NCI-H69 (cell line): ENCODE measurements around the gene SCAPER.
"Not testable (repeated sequence)": the region's sequence is repeated elsewhere in the genome, so short reads cannot be mapped to it uniquely, and the experiment has no call there.

ENCODE experiments used
- DNase-seq: peaks from one replicate; lab custom pipeline; 2025; lab: John Stamatoyannopoulos, UW

SCAPER gene

DNA sequence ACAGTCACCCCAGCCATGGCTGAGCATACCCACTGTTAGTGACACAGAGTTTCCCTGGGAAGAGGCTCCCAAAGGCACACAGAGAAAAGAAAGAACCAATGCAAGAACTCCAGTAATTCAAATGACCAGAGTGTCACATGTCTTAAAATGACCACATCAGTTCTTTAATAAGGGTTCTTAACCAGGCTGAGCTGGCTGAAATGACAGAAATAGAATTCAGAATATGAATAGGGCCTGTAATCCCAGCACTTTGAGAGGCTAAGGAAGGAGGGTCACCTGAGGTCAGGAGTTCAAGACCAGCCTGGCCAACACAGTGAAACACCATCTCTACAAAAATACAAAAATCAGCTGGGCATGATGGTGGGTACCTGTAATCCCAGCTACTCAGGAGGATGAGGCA, 54.8 kb downstream of the SCAPER start:
- DNase-seq: not testable (repeated sequence)

GRCh38 chr15:76846782-76847181, 58.4 kb downstream of the SCAPER start:
- DNase-seq: peak; percentile 50

DNA sequence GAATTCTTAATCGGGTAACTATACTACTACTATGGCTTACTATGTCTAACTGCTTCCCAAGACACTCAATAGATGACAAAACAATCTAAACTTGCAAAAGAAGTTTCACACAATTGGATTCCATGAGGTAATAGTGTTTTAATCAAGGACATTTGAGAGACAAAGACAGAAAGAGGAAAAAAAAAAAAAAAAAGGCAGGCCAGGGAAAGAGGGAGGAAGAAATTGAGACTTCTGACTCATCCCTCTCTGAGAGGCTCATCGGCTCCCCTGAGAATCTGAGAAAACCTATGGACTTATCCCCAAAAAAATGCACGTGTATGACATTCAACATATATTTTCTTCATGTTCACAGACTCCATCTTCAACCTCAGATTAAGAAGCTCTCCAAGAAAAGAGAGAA, 61.0 kb downstream of the SCAPER start:
- DNase-seq: no peak

- no peak for DNase-seq
Observed at GRCh38 chr15:76843269-76843668, 61.9 kb downstream of the SCAPER start.

DNA sequence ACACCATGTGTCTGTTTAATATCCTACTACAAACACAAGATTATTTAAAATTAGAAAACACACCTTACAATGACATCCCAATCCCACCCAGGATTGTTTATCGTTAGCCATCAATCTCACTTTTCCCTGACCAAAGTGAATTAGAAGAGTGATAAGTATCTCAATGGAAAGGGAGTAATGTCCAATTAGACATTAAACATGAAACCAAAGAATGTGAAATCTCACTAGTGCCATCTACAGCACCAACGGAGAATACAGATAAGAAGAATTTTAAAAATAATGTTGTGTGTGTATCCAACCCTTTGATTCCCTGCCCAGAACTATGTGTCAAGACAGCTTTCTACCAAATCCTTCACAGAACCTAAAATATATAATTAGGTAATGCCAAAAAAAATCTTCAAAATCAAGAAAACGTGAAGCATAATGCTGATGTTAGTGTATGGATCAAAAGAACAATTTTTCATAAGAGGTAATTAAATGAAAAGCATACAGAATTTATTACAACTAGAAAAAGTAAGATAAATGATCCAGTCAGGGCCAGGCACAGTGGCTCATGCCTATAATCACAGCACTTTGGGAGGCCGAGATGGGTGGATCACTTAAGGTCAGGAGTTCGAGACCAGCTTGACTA, 64.2 kb downstream of the SCAPER start:
- peak; percentile 45 for DNase-seq

DNA sequence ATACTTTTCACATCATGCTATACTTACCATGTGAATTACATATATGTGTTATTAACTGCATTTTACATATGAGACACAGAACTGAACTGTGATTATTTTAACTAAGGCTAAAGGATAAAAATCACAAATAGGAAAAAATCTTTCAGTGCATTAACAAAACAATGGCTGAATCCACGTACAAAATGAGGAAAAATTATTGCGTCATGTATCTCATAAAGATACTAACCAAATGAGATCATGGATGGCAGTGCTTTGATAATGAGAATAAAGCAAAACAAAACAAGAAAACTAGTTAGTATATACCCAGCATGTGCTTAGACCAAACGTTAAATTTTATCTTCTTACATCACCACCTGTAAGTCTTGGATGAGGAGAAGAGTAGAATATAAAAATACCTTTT, 66.0 kb downstream of the SCAPER start:
- DNase-seq: no peak

DNA sequence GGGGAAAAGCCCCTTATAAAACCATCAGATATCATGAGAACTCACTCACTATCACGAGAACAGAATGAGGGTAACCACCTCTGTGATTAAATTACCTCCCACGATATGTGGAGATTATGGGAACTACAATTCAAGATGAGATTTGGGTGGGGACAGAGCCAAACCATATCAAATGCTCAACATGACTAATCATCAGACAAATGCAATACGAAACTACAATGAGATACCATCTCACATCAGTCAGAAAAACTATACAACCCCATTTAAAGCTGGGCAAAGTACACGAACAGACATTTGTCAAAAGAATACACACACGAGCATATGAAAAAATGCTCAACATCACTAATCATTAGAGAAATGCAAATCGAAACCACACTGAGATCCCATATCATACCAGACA, 67.7 kb downstream of the SCAPER start:
- DNase-seq: no peak

DNA sequence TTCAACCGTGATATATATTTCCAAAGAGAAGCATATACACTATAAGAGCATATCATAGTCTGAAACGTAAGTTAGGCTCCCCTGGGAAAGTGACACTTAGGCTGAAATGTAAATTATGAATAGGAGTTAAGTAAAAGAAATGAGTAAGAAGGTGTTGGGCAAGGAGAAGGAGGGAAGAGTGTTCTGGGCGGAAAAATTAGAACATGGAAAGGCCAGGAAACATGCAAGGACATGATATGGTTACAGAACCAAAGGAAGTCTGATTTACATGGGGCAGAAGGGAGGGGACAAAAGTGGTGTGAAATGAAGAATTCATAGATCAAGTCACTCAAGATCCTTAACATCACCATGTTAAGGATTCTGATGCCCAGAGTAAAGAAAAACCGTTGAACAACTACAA, 75.2 kb downstream of the SCAPER start:
- DNase-seq: no peak

DNA sequence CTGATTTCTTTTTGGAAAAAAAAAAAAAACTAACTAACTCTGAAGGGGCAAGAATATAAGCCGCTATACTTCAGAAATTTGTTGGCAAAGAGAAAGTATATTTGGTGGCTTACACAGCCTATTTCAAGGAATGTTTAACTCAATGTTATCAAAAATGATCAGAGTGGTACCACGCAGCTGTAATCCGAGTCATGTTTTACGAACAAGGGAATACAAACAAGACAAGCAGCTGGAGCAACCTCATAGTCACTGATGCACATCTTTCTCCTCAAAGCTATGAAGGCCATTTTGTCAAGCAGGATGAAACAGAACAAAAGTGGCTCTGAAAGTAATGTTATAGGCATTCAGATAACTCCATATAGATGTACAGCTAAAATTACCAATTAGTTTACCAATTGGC, 81.2 kb downstream of the SCAPER start:
- peak; percentile 39 for DNase-seq

GRCh38 chr15:76823303-76823702, 81.8 kb downstream of the SCAPER start:
- no peak for DNase-seq

GRCh38 chr15:76818926-76819325, 86.2 kb downstream of the SCAPER start:
- DNase-seq: not testable (repeated sequence)

GRCh38 chr15:76815421-76815820, 89.7 kb downstream of the SCAPER start:
- no peak for DNase-seq

- DNase-seq: no peak
Observed at GRCh38 chr15:76812381-76812780, 92.8 kb downstream of the SCAPER start.

DNA sequence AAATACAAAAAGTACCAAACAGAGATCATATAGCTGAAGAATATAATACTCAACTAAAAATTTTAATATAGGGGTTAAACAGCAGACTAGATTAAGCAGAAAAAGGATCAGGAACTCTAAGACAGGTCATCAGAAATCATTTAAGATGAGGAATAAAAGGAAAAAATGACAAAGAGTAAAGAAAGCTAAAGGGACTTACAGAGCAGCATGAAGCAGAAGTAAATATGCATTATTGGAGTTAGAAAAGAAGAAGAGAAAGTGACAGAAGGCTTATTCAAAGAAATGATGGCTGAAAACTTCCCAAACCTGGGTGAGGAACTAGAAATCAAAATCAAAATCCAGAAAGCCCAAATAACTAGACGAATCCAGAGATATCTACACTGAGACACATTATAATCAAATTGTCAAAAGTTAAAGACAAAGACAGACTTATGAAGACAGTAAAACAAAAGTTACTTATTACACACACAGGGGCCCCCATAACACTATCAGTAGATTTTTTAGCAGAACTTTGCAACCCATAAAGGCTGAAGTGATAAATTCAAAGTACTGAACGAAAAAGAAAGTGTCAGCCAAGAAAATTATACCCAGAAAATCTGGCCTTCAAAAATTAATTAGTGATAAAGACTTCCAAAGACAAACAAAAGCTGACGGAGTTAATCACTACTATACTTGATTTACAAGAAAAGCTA, 95.6 kb downstream of the SCAPER start:
- DNase-seq: no peak

GRCh38 chr15:76803049-76803571, 102.0 kb downstream of the SCAPER start:
- DNase-seq: no peak

DNA sequence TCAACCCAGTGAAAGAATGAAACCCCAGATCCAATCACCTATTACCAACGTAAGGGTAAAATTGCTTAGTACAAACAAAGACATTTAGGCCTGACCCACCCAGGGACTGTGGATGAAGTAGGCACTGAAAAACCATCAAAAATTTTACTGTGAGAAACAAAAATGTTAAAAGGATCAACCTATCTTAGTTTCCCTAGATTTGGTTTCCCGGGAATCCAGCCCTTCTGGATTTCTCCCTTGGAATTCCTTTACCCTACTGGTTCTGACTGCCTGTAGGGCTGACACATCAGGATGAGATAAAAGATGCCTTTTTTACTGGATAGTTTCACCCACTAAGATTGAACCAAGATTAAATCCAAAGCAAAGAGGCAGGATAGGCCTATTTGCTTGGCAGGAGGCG, 102.7 kb downstream of the SCAPER start:
- DNase-seq: no peak

GRCh38 chr15:76799760-76800159, 105.4 kb downstream of the SCAPER start:
- no peak for DNase-seq

DNA sequence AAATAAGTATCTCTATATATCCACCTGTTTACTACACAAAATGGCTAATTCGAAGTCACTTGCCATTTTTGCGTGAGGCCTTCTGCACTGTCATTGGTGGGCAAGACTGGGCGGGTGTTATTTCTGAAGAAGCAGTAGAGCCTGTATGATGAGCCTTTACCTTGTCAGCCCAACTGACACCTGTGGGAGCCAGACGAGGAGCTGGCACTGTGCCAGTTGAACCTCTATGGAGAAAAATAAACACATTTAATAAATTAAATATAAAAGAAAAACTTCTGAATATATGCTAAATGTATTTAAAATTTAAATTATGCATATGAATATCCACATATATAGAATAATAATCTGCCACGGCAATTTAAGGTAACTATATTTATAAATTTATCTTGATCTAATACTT, 109.9 kb downstream of the SCAPER start:
- DNase-seq: peak; percentile 29

GRCh38 chr15:76793162-76793561, 112.0 kb downstream of the SCAPER start:
- no peak for DNase-seq

- DNase-seq: no peak
Observed at GRCh38 chr15:76791511-76791910, 113.6 kb downstream of the SCAPER start.

DNA sequence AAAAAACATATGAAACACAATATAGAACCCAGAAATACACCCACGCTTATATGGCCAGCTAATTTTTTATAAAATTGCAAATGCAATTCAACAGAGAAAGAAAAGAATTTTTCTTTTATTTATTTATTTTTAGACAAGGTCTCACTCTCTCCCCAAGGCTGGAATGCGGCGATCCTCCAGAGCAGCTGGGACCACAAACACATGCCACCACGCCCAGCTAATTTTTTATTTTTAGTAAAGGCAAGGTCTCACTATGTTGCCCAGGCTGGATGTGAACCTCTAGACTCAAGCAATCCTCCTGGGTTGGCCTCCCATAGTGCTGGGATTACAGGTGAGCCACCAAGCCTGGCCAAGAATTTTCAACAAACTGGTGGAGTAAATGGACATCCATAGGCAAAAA, 117.9 kb downstream of the SCAPER start:
- no peak for DNase-seq

- no peak for DNase-seq
Observed at GRCh38 chr15:76776969-76777368, 128.2 kb downstream of the SCAPER start.

GRCh38 chr15:76776480-76776879, 128.7 kb downstream of the SCAPER start:
- DNase-seq: no peak

DNA sequence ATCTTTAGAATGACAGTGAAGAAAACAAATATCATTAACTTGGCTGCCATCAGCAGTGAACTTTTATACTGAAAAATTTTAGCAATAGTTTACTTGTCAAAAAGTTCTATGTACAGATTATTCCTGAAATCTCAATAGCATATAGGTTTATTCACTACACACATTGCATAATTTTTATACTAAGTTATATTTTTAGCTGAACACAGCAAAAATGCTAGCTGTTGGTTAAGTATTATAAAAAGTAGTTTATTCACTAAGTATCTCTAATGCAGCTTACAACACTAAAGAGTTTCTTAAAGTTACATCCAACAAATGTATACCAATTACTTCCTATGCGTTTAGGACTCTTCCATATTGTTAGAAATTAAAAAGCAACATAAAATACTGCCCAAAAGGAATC, 131.9 kb downstream of the SCAPER start:
- DNase-seq: no peak
